Ovary (tissue), 9 donors: ENCODE results near the gene FUS. TPM values are rescaled to one million over a fixed set of nuclear protein-coding genes. Genes with fewer than 3 reads are reported as not detected.

Source experiments
- DNase-seq, 5 donors: peaks; one replicate each; pipeline ENCODE4 v3.0.0-alpha.2; 2019 to 2020
- H3K27ac ChIP-seq, 2 donors: fragments of 200-600 bp; one replicate each; pipeline versions ENCODE4 v1.5.1 to v1.8.0; 2019 to 2022
- H3K27me3 ChIP-seq: fragments of 200-600 bp; one replicate; pipeline ENCODE4 v1.8.0; 2022
- H3K36me3 ChIP-seq: fragments of 200-600 bp; sonication (generic); one replicate; pipeline ENCODE4 v1.5.1; 2019
- H3K4me1 ChIP-seq: one replicate; pipeline ENCODE4 v1.8.1; 2013; ENCODE audit warnings: mild to moderate bottlenecking, moderate library complexity; ENCODE audit not compliant: insufficient read depth
- H3K4me3 ChIP-seq: fragments of 200-600 bp; sonication (generic); one replicate; pipeline ENCODE4 v1.5.1; 2017
- H3K9me3 ChIP-seq, 2 donors: fragments of 200-600 bp in 1 of 2; sonication (generic) in 1 of 2; one replicate each; pipeline versions ENCODE4 v1.5.1 to v1.8.1; 2013 to 2019; ENCODE audit warnings: mild to moderate bottlenecking in 1 of 2, moderate library complexity in 1 of 2
- CTCF ChIP-seq, 3 donors: fragments of 450-650 bp in 2 of 3; fragments of 200-600 bp in 1 of 3; IDR thresholded peaks; one replicate each; pipeline versions ENCODE4 v1.5.1 to v1.8.0; 2016 to 2022; ENCODE audit warnings: antibody characterized with exemption in 3 of 3, mild to moderate bottlenecking in 1 of 3
- EP300 ChIP-seq: sonication (generic); formaldehyde crosslinking; IDR thresholded peaks from one replicate; pipeline ENCODE4 v1.6.1; 2017; ENCODE audit warnings: antibody characterized with exemption
- POLR2A ChIP-seq: fragments of 450-650 bp; IDR thresholded peaks from one replicate; pipeline ENCODE4 v1.6.1; 2017; ENCODE audit warnings: antibody characterized with exemption, mild to moderate bottlenecking, moderate library complexity
- WGBS, 3 donors: extraction: QIAGEN DNeasy Blood & Tissue Kit in 1 of 3; methylation state at CpG; one replicate each; pipeline versions ENCODE4 v1.1.5 to v1.1.7; 2013 to 2017; 5-methylcytosine and 5-hydroxymethylcytosine counted together
- intact Hi-C, 4 donors: fragments of 100-400 bp; cut with DNase I; formaldehyde crosslinking; loops; one replicate each; pipeline versions ENCODE4 v1.11.0 to v1.15.1; 2022 to 2023
- polyA plus RNA-seq, 2 donors: library from polyadenylated mRNA; stranded (reverse); fragments of 200-250 nt in 1 of 2; fragments of 350-450 nt in 1 of 2; fragmentation: Illumina TruSeq in 1 of 2; extraction: RNeasy Lipid Tissue Mini Kit (QIAGEN cat#74804) in 1 of 2; gene quantifications; one replicate each; pipeline ENCODE4 v1.2.3, GENCODE V29; 2013 to 2014
- total RNA-seq, 7 donors: library from RNA; depleted of rRNA in 2 of 7; stranded (reverse); fragments of >200 nt in 2 of 7; fragmentation: NEBNext Ultra II Directional in 3 of 7; extraction: Animal tissue kit (Norgen Biotek cat#: 25700) in 3 of 7; gene quantifications; one replicate each; pipeline versions ENCODE4 v1.1.0 to v1.2.4, GENCODE V29; 2016 to 2023
- donor health status: DM: no; HTN: no; CAD: no; lungs with moderate emphysema.
- donor health status: DM: no; HTN: no; CAD: no.
- donor health status: Bipolar disorder and iron deficiency.
- donor health status: DM: yes; HTN: yes; CAD: no.
- donor health status: DM: no; HTN: no; CAD: no.
- donor health status: DM: yes; HTN: yes; CAD: no.

Gene FUS
- total and polyA plus RNA-seq, 9 donors: 62.2 to 469 (median 355) TPM

GRCh38 chr16:31131841-31132271 is 48.1 kb upstream of the FUS start:
- no peak for DNase-seq
- WGBS, 3 donors: 74 to 80% (median 74%) methylated on average over 5 of the region's 5 CpGs
- Histone ChIP-seq H3K27me3 (no peaks in the 10 kb centered on the region), H3K4me3 (no peak overlapping the region), H3K36me3 (no peaks in the 10 kb centered on the region), H3K4me1 (no peaks in the 10 kb centered on the region), H3K27ac (no peak overlapping the region), H3K9me3 (no peaks in the 10 kb centered on the region)
- intact Hi-C loops: loop anchor here in 1 of 4 donors (10.0 kb wide), 1 partner anchor 53 kb away; the partner anchor contains the start of gene FUS
- TF ChIP-seq POLR2A (no peak), EP300 (no peak), CTCF (IDR thresholded peaks at IDR 0.05) (no peak)

GRCh38 chr16:31132303-31132979 is 47.5 kb upstream of the FUS start:
- TF ChIP-seq CTCF (IDR thresholded peaks at IDR 0.05) (no peak), POLR2A (no peak), EP300 (no peak)
- intact Hi-C loops: loop anchor here in 1 of 4 donors (10.0 kb wide), 1 partner anchor 52 kb away; the partner anchor contains the start of gene FUS
- WGBS, 3 donors: 79 to 85% (median 79%) methylated on average over 20 of the region's 20 CpGs
- Histone ChIP-seq H3K4me3 (no peak overlapping the region), H3K27ac (no peak overlapping the region), H3K9me3 (no peaks in the 10 kb centered on the region), H3K4me1 (no peaks in the 10 kb centered on the region), H3K36me3 (no peaks in the 10 kb centered on the region), H3K27me3 (no peaks in the 10 kb centered on the region)
- DNase-seq: no peak

- H3K27me3 ChIP-seq: no peaks in the 10 kb centered on the region
- TF ChIP-seq EP300 (no peak), CTCF (IDR thresholded peaks at IDR 0.05) (no peak), POLR2A (no peak)
- H3K27ac ChIP-seq: no peak overlapping the region
- no peaks in the 10 kb centered on the region for H3K9me3 ChIP-seq
- no peak overlapping the region for H3K4me3 ChIP-seq
- H3K4me1 ChIP-seq: no peaks in the 10 kb centered on the region
- DNase-seq: no peak
- H3K36me3 ChIP-seq: no peaks in the 10 kb centered on the region
- intact Hi-C loops: loop anchor here in 1 of 4 donors (10.0 kb wide), 1 partner anchor 52 kb away; the partner anchor contains the start of gene FUS
- 79 to 91% (median 83%) methylated on average over 6 of the region's 6 CpGs for WGBS, 3 donors
These were observed 46.9 kb upstream of the FUS start for GRCh38 chr16:31133046-31133501.

GRCh38 chr16:31134091-31134571 is 45.8 kb upstream of the FUS start:
- H3K36me3 ChIP-seq: no peaks in the 10 kb centered on the region

More at GRCh38 chr16:31134091-31134571, 45.8 kb upstream of the FUS start:
- TF ChIP-seq EP300 (no peak), CTCF (IDR thresholded peaks at IDR 0.05) (no peak), POLR2A (no peak)
- H3K9me3 ChIP-seq: no peaks in the 10 kb centered on the region
- H3K4me3 ChIP-seq: no peak overlapping the region
- no peak overlapping the region for H3K27ac ChIP-seq
- H3K27me3 ChIP-seq: no peaks in the 10 kb centered on the region
- intact Hi-C loops: loop anchor here in 1 of 4 donors (10.0 kb wide), 1 partner anchor 51 kb away; the partner anchor contains the start of gene FUS
- 38 to 44% (median 40%) methylated on average over 5 of the region's 5 CpGs for WGBS, 3 donors
- H3K4me1 ChIP-seq: no peaks in the 10 kb centered on the region
- no peak for DNase-seq
